A172 (cell line): ENCODE data around the gene DGCR2. TPM values are rescaled to one million over a fixed set of nuclear protein-coding genes. Genes with fewer than 3 reads are reported as not detected.
"Not testable (repeated sequence)": the region's sequence is repeated elsewhere in the genome, so short reads cannot be mapped to it uniquely, and the experiment has no call there.

Experiments used
- DNase-seq: peaks from one replicate; pipeline ENCODE4 v3.0.0-alpha.2; 2015; ENCODE audit warnings: low spot score
- total RNA-seq: library from RNA; depleted of rRNA; stranded (reverse); fragments of >200 nt; shearing (Covaris generic); gene quantifications from 2 replicates; pipeline ENCODE4 v1.2.3, GENCODE V29; 2014

The DGCR2 gene
- total RNA-seq, 1 experiment from 2014 or later, result 15.6 TPM

DNA sequence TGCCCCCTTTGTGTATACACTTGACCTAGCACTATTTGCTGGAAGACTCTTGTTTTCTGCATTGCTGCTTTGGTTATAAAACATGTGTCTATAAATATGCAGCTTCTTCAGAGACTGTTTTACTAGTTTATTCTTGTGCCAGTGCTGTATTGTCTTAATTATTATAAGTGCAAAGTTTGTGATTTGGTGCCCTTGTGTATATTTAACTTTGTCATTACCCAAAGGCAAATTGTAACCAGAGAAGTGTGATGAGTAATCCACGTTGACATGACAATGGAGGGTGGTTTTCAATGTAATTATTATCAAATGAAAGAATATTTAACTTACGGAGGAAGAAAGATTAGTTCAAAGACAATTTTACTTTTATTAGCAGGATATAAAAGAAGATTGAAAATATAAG is 111.1 kb downstream of the DGCR2 start:
- DNase-seq, result no peak

DNA sequence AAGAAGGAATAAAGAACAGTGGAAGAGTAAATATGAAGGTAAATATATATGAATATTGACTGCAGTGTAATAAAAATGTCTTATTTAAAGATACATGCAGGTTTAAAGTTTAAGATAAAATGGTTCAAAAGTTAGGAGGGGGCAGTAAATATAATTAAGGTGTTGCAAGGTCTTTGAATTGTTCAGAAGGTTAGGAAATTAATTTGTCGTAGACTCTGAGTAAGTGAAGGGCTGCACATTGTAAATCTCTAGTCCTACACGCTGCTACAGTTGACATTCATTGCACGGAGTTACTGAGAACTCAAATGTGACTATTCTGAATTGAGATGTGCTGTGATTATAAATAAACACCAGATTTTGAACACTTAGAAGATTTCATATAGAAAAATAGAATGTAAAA is 116.3 kb downstream of the DGCR2 start:
- DNase-seq, result no peak

DNA sequence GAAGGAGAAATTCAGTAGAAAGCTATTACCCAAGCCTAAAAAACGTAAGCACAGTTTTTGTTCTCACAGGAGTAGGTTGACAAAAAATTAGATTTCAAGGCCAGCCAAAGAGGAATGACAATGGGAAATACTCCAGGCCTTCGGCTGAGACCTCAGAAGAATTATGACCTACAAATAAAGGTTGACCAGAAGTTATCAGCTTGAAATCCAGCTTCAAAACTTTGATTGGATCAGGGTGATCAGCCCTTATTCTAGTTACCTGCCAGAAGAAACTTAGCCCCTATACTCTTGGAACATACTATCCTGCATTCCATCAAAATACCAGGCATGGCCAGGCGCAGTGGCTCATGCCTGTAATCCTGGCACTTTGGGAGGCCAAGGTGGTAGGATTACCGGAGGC is 117.7 kb downstream of the DGCR2 start:
- DNase-seq, result no peak

DNA sequence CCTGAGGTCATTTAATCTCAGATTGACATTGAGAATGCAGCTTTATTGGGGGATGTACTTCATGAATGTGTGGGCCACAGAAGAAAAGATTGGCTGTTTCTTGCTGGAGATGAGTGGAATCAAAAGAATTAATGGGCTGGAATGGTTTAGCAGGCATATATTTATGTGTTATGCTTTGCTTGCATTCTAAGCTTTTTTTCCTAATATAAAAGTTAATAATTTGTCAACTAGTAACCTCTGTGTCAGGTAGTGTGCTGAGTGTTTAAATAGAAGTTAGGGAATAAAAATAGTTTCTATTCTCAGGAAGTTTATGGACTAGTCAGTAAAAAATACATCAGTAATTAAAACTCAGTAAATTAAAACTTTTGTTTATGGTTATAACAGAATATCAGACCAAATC is 118.7 kb downstream of the DGCR2 start:
- DNase-seq, result no peak

DNA sequence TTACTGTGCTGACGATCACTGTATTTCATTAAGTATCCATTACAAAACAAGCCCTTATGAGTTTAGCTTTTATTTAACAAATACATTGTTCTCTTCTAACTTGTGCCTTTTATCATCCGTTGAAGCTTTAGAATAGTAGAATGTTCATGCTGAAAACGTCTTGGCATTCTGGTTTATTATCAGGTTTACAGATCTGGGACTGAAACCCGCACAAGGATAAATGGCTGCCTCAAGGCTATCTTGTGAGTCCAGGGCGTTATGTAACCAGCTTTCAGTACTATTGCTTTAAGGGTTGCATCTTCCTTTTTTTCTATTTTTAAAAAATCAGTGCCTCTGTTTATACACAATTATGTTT is 119.6 kb downstream of the DGCR2 start:
- no peak for DNase-seq

DNA sequence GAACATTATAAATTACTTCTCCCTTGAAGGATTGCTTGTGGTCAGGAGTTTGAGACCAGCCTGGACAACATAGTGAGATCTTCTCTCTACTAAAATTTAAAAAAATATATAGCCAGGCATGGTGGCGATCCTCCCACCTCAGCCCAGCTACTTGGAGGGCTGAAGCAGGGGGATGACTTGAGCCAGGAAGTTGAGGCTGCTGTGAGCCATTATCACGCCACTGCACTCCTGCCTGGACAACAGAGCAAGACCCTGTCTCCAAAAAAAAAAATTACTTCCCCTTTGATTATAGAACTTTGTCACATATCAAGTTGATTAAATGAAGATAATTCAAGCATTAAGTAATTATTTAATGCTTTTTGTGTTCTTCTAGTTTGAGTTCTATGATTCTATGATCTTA is 121.0 kb downstream of the DGCR2 start:
- DNase-seq, result no peak

DNA sequence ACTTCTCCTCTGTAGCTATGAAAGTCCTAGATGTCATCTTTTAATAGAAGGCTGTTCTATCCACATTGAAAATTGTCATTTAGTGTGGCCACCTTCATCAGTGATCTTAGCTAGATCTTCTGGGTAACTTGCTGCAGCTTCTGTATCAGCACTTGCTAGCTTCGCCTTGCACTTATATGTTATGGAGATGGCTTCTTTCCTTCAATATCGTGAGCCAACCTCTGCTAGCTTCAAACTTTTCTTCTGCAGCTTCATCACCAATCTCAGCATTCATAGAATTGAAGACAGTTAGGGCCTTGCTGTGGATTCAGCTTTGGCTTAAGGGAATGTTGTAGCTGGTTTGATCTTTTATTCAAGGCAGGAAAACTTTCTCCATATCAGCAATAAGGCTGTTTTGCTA is 122.1 kb downstream of the DGCR2 start:
- not testable (repeated sequence) for DNase-seq

DNA sequence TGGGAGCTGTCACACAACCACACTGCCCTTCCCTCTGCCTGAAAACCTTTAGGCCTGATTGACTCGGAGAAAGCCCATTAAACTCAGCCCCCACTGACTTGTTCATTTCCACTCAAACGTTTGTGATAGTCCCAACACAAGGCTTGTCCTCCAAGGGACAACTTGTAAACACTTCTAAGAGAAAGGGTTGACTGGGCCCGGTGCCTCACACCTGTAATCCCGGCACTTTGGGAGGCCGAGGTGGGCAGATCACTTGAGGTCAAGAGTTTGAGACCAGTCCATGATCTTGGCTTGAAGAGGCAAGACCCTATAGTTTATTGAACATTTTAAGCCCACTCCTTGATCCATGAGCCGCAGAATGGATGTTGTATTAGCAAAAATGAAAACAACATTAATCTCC is 122.8 kb downstream of the DGCR2 start:
- no peak for DNase-seq

DNA sequence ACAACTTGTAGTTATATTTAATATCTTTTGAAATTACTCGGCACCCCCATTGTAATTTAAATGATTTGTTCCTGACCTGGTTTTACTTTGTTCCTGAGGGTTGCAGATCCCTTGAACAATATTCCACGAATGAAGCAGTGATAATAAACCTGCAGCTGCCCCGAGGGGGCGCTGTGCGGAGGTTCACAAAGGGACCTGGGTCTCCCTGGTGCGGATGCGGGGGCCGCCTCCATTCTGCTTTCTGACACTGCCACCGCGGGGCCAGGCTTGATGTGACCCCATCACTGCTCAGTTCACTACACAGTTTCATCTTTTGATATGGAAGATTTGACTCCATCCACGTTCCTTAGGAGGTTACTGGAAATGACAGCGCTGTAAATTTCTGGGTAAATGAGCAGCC is 123.2 kb downstream of the DGCR2 start:
- DNase-seq, result no peak

DNA sequence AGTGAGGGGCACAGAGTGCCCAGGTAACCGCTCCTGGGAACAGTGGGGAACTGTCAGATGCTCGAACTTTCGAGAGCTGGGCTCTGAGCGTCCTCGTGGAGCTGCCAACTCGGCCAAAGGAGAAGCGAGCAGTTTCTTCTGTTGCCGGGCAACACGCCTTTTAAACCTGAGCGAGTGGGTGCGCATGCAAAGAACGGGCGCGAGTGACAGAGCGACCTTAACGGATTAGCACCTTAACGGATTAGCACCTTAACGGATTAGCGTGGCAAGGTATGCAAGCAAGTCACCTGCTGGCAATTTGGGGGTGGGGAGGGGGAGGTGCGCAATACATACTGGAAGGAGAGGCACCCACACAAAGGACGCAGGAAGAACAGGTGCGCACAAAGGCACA is 124.3 kb downstream of the DGCR2 start:
- no peak for DNase-seq

DNA sequence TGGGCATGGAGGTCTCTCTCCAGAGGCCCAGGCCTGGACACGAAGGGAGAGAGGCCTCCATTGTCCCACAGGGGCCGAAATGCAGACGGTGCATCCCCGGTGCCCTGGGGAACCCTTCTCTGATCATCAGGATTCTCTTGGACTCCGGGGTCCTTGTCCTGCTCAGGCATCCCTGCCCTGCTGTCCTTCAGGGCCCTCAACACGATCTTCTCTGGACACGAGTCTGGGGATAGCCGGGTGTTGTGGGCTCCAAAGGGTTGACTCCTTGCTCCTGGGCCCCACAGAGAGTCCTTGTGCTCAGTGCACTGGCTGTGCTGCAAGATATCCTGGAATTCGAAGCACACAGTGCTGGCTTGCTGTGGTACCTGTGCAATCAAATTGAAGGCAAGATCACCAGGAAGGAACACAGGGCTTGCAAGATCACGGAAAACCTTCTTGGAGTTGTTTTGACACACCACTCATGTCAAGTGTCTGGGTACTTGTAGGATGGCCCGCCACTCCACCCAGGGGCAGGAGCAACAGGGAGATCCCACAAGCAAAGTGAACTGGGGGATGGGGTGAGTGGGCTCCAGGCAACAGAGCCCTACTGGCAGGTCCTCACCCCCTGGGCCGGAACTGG is 124.8 kb downstream of the DGCR2 start:
- DNase-seq, result no peak

DNA sequence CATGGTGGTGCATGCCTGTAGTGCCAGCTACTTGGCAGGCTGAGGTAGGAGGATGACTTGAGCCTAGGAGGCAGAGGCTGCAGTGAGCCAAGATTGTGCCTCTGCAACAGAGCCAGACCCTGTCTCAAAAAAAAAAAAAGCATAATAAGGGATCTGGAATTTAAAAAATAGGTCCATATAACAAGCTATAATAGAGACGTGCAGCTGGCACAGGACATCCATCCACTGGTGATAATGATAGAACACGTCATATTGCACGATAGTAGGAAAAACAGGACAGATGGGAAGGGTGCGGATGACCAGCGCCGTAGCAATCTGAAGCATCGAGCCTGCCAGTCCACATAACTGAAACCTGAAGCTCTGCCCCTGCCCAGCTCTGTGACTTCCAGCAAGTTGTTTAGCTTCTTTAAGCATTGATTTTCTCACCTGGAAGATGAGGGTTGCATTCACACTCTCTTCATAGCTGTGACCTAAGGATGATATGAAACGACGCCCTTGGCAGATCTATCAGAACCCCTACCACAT is 125.8 kb downstream of the DGCR2 start:
- no peak for DNase-seq

DNA sequence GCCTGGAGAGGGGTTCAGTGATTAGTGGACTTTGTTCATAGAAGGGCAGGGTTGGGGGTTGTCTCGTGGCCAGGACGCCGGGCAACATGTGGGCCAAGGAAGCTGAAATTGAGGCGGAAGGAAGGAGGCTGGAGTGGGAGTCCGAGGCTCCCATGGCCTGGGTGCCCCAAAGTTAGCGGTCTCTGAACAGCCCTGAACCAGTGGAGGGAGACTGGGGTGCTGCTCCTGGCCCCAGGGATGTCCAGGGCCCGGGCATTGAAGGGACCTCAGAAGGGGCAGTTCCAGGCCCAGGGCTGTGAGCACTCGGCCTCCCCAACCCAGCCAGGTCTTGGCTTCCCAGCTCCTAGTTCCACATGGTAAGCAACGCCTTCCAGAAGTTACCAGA is 126.9 kb downstream of the DGCR2 start:
- DNase-seq, result no peak

DNA sequence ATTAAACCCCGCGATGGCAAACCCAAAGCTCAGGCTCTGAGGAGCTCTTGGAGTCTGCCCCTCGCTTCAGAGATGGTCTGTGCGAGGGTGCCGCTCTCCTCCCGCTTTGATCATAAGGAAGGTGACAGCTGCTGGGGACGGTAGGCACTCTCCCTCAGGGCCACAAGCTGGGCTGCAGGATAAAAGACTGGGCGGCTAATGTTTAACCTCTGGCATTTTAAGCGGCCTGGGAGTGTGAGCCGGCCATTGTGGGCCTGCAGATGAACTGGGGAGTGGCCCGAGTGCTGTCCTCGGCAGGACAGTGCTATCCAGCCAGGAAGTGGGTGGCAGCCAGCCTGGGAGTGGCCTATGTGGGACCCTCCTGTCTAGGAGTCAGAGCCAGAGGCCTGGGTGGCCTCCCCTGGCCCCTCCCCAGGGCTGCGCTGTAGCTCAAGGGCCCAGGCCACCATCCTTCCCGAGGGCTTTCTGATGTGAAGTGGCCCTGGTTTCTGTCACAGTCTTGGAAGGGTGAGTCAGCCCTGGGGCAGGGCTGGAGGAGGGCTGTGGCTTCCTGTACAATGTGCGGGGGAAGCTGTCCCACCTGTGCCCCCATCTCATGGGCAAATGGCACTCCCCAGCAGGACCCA is 127.4 kb downstream of the DGCR2 start:
- no peak for DNase-seq

DNA sequence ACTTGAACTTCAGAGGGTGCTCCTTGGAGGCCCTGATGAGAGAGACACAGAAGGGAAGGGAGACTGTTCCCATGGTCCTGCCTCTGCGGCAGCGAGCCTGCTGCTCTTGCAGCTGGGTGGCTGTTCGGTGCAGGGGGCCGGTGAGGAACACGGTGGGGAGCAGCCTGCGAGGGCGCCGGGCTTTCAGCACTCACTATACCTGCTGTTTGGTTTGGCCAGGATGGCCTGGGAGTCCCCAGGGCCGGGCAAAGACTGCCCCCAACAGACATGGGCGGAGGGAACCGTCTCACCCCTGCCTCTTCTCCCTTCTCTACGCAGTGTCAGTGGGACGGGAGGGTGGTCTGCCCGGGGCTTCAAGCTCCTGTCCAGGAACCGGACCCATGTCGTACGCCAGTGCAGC is 128.2 kb downstream of the DGCR2 start:
- DNase-seq, result no peak

DNA sequence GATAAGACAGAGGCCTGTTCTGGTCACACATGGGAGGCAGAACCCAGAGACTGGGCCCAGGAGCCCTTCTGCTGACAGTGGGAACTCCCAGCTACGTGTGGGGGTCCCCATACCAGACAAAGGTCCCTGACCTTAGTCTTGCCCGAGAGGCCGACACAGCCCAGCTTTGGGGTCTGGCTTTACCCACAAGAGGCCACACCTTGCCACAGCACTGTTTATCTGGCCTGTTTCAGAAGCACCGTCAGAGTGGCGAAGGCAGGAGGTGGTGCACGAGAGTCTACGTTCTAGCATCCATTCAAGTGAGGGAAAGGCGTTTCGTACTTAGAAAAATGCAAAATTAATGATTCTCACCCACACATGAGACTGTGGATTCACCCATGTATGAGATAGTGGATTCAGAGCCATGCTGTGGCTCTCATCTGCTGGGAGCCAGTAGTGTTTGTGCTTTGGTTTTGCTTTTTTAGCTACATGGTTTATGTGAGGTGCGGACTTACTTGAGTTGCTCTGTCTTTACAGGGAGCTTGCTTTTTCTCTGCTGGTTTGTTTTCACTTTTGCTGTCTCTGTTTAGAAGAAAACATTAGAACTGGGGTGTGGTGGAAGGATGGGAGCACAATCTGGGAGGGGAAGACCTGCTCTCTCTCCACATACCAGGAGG is 129.5 kb downstream of the DGCR2 start:
- DNase-seq, result no peak

DNA sequence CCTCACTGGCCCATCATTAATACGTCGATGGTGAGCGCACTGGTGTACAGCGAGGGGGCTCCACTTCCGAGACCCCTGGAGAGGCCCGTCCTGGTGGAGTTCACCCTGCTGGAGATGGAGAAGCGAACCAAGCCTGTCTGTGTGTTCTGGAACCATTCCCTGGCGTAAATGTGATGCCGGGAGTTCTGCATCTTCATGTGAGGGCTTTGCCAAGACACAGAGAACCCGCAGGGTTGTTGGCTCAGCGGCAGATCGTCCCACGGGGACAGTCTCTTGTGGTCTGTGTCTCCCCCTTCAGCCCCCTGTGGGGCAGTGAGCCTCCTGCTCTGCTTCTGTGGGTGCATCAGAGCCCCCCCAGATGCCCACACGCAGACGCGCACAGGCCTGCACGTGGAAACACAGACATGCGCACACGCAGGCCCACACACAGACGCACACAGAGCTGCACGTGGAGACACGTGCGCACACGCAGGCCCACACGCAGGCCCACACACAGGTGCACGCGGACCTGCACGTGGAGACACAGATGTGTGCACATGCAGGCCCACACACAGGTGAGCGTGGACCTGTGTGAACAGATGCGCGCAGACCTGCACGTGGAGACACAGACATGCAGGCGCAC is 130.3 kb downstream of the DGCR2 start:
- DNase-seq, result no peak

DNA sequence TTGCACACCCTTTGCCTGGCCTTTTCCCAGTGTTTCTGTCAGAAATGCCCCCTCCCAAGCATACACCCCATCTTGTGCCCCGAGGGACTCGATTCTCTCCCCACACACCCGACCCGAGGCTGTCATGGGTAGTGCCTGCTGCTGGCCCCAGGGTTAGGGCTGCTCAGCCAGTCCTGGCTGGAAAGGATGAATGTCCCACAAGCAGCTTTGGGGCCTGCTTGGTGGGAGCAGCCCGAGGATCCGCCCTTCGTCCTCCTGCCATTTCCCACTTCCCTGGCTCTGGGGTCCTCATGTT is 131.1 kb downstream of the DGCR2 start:
- no peak for DNase-seq

DNA sequence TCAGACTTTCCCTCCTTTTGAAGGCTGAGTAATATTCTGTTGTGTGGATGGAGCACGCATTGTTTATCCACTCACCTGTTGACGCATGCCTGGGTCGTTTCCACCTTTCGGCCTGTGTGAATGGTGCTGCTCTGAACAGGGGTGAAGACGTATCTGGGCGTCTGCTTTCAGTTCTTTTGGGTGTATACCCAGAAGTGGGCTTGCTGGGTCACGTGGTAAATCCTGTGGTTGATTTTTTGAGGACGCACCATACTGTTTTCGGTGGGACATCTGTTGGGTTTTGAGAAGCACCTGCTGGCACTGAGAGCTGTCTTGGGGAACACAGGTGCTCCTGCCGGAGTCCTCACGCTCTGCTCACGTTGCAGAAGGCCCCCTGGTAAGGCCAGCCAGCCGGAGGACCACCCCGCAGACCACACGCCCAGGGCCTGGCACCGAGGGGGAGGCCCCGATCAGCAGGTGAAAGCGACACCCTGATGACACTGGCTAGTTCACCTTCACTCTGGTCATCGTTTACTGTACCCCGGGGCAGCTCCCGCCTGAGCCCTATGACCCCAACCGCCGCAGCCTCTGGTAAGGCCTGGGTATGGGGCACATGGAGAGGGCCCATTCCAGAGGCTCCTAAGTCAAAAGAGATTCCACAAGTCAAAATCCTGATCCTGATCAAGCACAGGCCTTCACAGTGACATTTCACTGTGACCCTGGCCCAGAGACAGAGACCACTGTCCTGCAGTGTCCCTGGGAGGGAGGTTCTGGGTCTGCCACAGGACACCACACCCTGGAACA is 131.7 kb downstream of the DGCR2 start:
- no peak for DNase-seq

DNA sequence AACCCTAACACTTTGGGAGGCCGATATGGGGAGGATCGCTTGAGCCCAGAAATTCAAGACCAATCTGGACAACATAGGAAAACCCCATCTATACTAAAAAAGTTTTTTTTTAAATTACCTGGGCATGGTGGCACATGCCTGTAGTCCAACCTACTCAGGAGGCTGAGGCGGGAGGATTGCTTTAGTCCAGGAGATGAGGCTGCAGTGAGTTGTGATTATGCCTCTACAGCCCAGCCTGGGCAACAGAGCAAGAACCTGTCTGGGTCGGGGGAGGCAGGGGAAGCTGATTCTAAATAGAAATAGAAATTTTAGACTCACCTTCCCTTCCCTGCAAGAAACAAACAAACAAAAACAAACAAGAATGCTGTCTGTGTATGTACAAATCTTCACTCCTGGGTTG is 133.3 kb downstream of the DGCR2 start:
- no peak for DNase-seq

DNA sequence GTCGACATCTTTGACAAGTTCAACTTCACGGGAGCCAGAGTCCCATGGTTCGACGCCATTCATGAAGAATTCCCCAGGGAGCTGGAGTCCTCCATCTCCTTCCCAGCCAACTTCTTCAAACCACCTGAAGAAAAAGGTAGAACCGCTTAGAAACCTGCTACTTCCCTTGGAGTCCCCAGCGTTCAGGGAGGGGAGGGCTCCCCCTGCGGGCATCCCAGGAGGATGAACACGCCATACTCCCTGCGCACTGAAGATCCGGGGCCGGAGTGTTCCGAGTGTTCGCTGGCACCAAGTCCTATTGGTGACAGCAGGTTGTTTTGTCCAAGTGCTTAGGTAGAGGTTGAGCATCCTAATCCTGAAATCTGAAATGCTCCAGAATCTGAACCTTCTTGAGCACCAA is 134.4 kb downstream of the DGCR2 start:
- no peak for DNase-seq

DNA sequence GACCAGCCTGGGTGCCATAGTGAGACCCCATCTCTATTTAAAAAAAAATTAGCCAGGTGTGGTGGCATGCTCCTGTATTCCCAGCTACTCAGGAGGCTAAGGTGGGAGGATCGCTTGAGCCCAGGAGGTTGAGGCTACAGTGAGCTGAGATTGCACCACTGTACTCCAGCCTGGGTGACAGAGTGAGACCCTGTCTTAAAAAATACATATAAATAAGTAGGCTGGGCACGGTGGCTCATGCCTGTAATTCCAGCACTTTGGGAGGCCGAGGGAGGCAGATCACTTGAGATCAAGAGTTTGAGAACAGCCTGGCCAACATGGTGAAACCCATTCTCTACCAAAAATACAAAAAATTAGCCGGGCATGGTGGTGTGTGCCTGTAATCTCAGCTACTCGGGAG is 135.1 kb downstream of the DGCR2 start:
- DNase-seq, result not testable (repeated sequence)
